ENCODE measurements around the gene PCNP. TPM values are rescaled to one million over a fixed set of nuclear protein-coding genes. Genes with fewer than 3 reads are reported as not detected.

The PCNP gene
- total and polyA plus RNA-seq, 9 of the 15 experiments (the other 6 are each of a cell fraction or from before 2014, with no cell fraction given): 54.3 to 170 (median 150) TPM

GRCh38 chr3:101573449-101574387, at the start of gene PCNP (continued):
- TF ChIP-seq TSHZ1 (CRISPR knock-in tag; IDR thresholded peaks at IDR 0.05) (no peak), SP2 (IDR thresholded peaks at IDR 0.05; ENCODE audit: extremely low read depth, low read depth, low read length, poor library complexity, severe bottlenecking) (peak; percentile 89), FOXP4 (CRISPR knock-in tag; IDR thresholded peaks at IDR 0.05; ENCODE audit: borderline replicate concordance) (no peak), SMARCB1 (IDR thresholded peaks at IDR 0.05; ENCODE audit: insufficient read length, low read depth) (no peak), POLR2A (conservative IDR thresholded peaks at IDR 0.05) (peak; percentile 89), CC2D1A (IDR thresholded peaks at IDR 0.05) (peak; percentile 56; the same call in 1 of the 2 replicates), CBX3 (IDR thresholded peaks at IDR 0.05; ENCODE audit: borderline replicate concordance in 1 of 2, low read length in 2 of 2) (0 out of 3 replicates have a peak, but pooled peaks of 1 of the 2 experiments have one; percentile 26), KDM5B (IDR thresholded peaks at IDR 0.05; ENCODE audit: insufficient replicate concordance, low read depth, low read length) (peak; percentile 55), ETV6 (IDR thresholded peaks at IDR 0.05; ENCODE audit: borderline replicate concordance in 1 of 2, low read depth in 2 of 2, low read length in 1 of 2) (peak in 1 of 2 experiments; percentile 43; a peak in 1 of 4 replicates), ETV6 (CRISPR knock-in tag; IDR thresholded peaks at IDR 0.05; ENCODE audit: borderline replicate concordance) (no peak), KLF13 (tag; IDR thresholded peaks at IDR 0.05; ENCODE audit: borderline replicate concordance, low read depth) (no peak), HDAC3 (IDR thresholded peaks at IDR 0.05; ENCODE audit: borderline replicate concordance, partially characterized antibody) (peak; percentile 46), BRF2 (IDR thresholded peaks at IDR 0.05; ENCODE audit: borderline replicate concordance, insufficient read depth, insufficient read length) (no peak), DPF2 (IDR thresholded peaks at IDR 0.05) (peak; percentile 35), THAP12 (CRISPR knock-in tag; IDR thresholded peaks at IDR 0.05) (peak; percentile 95), PTBP1 (IDR thresholded peaks at IDR 0.05; ENCODE audit: low read depth, low read length) (no peak), ZNF12 (CRISPR knock-in tag; IDR thresholded peaks at IDR 0.05) (peak; percentile 49; the same call in 1 of the 2 replicates)

Measured in K562 (cell line).